Suppressor macrophage (primary cell): ENCODE data around the gene NME5.
"Not testable (repeated sequence)": the region's sequence is repeated elsewhere in the genome, so short reads cannot be mapped to it uniquely, and the experiment has no call there.

Experiments
- DNase-seq, 4 experiments: peaks; one replicate each; pipeline ENCODE4 v3.0.0-alpha.2; 2020 to 2022

NME5 gene

GRCh38 chr5:138077064-138077696 lies 62.0 kb downstream of the NME5 start:
- DNase-seq: peak; percentile 70 to 80 (median 78)

- not testable (repeated sequence) for DNase-seq
Observed at GRCh38 chr5:138070026-138070425, 69.2 kb downstream of the NME5 start.

DNA sequence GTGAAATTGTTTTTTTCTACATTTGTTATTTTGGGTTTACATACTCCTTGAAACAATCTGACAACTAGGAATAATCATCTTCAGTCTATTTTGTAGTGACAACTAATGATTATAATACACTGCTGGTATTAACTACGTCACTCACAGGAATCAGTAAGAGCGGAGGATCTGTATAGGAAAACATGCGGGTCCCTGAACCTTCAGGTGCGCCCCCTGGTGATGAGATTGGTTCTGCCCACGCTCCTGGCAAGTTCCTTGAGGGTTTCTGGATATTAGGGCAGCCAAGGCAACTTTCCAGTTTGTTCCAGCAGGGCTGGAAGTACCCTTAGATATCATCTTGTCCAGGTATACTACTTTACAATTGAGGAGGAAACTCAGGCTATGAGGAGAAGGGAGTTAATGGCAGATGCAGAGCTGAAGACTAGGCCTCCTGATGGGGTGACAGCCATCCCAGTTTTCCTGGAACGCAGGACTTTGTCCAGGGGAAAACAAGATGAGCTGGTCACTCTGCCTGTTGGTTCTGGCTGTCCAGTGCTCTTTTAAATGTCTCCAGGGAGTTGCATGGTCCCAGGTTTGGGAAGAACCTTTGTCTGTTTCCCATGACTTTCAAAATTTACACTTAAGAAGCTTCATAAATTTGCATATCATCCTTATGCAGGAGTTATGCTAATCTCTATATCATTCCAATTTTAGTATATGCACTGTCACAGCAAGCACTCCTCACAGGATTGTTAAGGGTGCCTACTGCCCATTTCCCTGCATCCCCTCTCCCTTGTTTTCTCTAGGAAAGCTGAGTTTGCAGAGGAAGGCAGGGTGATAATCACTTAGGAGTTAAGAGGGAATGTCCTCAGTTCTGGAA lies 70.3 kb downstream of the NME5 start:
- peak; percentile 80 to 91 (median 88) for DNase-seq

GRCh38 chr5:138067945-138068344 lies 71.3 kb downstream of the NME5 start:
- DNase-seq: no peak
